ENCODE results near the gene KXD1.

Gene KXD1

DNA sequence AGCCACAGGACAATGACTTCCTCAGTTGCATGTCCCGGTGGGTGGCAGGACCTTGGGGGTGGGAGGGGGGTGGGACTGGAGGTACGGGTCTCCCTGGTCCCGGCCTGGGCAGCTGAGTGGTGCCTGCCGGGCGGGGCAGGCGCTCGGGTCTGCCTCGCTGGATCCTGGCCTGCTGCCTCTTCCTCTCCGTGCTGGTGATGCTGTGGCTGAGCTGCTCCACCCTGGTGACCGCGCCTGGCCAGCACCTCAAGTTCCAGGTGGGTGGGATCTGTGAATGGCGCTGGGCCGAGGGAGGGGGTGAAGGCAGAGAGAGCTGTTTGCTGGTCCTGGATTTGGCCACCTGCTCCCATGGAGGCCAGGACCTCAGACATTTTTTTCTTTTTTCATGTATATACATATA, 60.6 kb downstream of the KXD1 start:
- no peak for DNase-seq

All from NCI-H1092 treated with DMSO at 0.1 percent for 48 hours (cell line).